Measurements from ENCODE around the gene SIGLECL1.
"Not testable (repeated sequence)": the region's sequence is repeated elsewhere in the genome, so short reads cannot be mapped to it uniquely, and the experiment has no call there.

Gene SIGLECL1

GRCh38 chr19:51250786-51251467 lies at the start of gene SIGLECL1:
TSS of gene SIGLECL1 (plus strand) at chr19:51251080. CDS start at chr19:51264073, 12,993 bp downstream.
- no peak for DNase-seq

GRCh38 chr19:51201712-51202111 lies 49.2 kb upstream of the SIGLECL1 start:
- no peak for DNase-seq

- no peak for DNase-seq
These were observed 47.0 kb upstream of the SIGLECL1 start for GRCh38 chr19:51203916-51204315.

GRCh38 chr19:51204321-51204720 lies 46.6 kb upstream of the SIGLECL1 start:
- DNase-seq: no peak

GRCh38 chr19:51207747-51208146 lies 43.1 kb upstream of the SIGLECL1 start:
- no peak for DNase-seq

- DNase-seq: no peak
These were observed 40.6 kb upstream of the SIGLECL1 start for GRCh38 chr19:51210191-51210784.

GRCh38 chr19:51210874-51211361 lies 40.0 kb upstream of the SIGLECL1 start:
- not testable (repeated sequence) for DNase-seq

- DNase-seq: no peak
These were observed 39.0 kb upstream of the SIGLECL1 start for GRCh38 chr19:51211833-51212232.

GRCh38 chr19:51219307-51219706 lies 31.6 kb upstream of the SIGLECL1 start:
- DNase-seq: no peak

GRCh38 chr19:51219971-51220370 lies 30.9 kb upstream of the SIGLECL1 start:
- no peak for DNase-seq

- DNase-seq: no peak
These were observed 29.9 kb upstream of the SIGLECL1 start for GRCh38 chr19:51220996-51221395.

GRCh38 chr19:51224163-51224641 lies 26.7 kb upstream of the SIGLECL1 start:
- no peak for DNase-seq

GRCh38 chr19:51224898-51225393 lies 25.9 kb upstream of the SIGLECL1 start, which contains the start of gene CD33:
TSS of gene CD33 (plus strand) at chr19:51225080. CDS start at chr19:51225119, 39 bp downstream.
- not testable (repeated sequence) for DNase-seq

- DNase-seq: no peak
These were observed 24.8 kb upstream of the SIGLECL1 start for GRCh38 chr19:51226067-51226466.

GRCh38 chr19:51227326-51227725 lies 23.6 kb upstream of the SIGLECL1 start:
- no peak for DNase-seq

GRCh38 chr19:51227966-51228365 lies 22.9 kb upstream of the SIGLECL1 start:
- DNase-seq: no peak

GRCh38 chr19:51240866-51241265 lies 10.0 kb upstream of the SIGLECL1 start:
- no peak for DNase-seq

- no peak for DNase-seq
These were observed 7.8 kb upstream of the SIGLECL1 start for GRCh38 chr19:51242881-51243630.

- DNase-seq: no peak
These were observed 4.7 kb upstream of the SIGLECL1 start for GRCh38 chr19:51246164-51246552.

- DNase-seq: no peak
These were observed 2.8 kb upstream of the SIGLECL1 start for GRCh38 chr19:51247972-51248590.

- DNase-seq: no peak
These were observed 564 bp downstream of the SIGLECL1 start for GRCh38 chr19:51251468-51251820.

- DNase-seq: no peak
These were observed 1.6 kb downstream of the SIGLECL1 start for GRCh38 chr19:51252306-51253079.
